GM13977 (cell line): ENCODE measurements around the gene TBXA2R.

Experiments
- DNase-seq: peaks from one replicate; pipeline ENCODE4 v3.0.0; 2012; ENCODE audit warnings: low spot score
- in situ Hi-C: fragments of 300-500 bp; cut with MboI; formaldehyde crosslinking; loops from one replicate; pipeline ENCODE4 v1.12.0; 2022; ENCODE audit warnings: low sequenced_read_pairs, low pct_unique_long_range_greater_than_20kb, mixed read lengths, inconsistent platforms; ENCODE audit not compliant: unreplicated experiment
- TF ChIP-seq, protein P1 (sequence below): IDR thresholded peaks from 2 replicates; pipeline ENCODE4 v1.5.1; 2012; ENCODE audit warnings: mild to moderate bottlenecking, control low read depth; ENCODE audit not compliant: insufficient read depth; ENCODE audit errors: extremely low read depth, missing control alignments

The TBXA2R gene

DNA sequence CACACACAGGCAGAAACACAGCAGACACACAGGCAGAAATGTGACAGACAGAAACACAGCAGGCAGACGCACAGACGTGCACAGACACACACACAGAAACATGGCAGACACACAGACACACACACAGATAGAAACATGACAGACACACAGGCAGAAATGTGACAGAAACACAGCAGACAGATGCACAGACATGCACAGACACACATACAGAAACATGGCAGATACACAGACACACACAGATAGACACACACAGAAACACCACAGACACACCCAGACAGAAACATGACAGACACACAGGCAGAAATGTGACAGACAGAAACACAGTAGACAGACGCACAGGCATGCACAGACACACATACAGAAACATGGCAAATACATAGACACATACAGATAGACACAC, 1.3 kb downstream of the TBXA2R start:
- DNase-seq, result no peak
- in situ Hi-C loops, result no loop called here
- TF ChIP-seq, protein P1, sequence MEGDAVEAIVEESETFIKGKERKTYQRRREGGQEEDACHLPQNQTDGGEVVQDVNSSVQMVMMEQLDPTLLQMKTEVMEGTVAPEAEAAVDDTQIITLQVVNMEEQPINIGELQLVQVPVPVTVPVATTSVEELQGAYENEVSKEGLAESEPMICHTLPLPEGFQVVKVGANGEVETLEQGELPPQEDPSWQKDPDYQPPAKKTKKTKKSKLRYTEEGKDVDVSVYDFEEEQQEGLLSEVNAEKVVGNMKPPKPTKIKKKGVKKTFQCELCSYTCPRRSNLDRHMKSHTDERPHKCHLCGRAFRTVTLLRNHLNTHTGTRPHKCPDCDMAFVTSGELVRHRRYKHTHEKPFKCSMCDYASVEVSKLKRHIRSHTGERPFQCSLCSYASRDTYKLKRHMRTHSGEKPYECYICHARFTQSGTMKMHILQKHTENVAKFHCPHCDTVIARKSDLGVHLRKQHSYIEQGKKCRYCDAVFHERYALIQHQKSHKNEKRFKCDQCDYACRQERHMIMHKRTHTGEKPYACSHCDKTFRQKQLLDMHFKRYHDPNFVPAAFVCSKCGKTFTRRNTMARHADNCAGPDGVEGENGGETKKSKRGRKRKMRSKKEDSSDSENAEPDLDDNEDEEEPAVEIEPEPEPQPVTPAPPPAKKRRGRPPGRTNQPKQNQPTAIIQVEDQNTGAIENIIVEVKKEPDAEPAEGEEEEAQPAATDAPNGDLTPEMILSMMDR, result no peak

DNA sequence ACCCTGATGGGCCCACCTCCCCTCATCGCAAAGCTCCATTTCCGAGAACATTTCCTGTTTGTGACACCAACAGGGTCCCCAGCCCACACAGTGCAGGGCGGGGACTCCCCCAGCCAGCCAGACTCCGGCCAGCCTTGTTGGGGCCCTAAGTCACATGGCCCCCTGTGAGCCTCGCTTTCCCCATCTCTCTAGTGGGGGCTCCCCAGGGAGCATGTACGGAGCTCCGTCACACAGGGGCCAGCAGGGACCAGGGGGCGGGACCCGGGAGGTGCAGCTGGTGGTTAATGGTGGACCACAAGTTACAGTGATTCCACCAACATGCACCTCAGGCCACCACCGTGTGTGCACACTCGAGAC, 1.7 kb downstream of the TBXA2R start:
- peak; percentile 84 for DNase-seq
- in situ Hi-C loops, result no loop called here
- TF ChIP-seq, protein P1, result no peak

DNA sequence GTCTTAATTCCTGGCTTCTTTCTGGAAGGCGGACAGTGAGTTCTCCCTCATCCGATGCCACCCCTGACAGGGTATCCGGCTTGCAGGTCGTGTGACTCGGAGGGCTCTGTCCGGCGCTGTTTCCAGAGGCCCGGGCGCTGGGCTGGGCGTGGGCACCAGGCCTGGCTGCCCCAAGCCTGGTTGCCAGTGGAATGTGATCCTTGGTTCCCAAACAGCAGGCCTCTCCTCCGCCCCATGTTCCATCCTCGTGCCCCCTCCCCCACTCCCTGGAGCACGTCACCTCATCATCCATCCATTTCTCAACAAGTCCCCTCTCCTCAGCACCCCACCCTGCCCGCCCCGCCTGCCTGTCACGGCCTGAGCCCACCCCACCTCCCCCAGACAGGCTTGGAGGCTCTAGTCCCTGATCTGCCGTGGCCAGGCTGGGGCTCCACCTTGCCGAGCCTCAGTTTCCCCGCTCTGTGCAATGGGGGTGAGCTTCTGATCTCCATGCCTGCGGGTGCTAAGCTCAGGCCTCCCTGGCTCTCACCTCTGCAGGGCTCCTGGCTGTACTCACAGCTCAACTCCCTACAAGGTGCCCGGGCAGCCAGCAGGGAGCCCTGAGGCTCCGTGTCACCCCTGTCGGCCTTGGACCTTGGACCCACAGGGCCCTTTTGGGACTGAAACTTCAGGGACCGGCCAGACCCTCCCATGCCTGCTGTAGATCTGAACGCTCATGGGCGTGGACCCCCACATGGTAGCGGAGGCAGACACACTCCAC, 2.3 kb downstream of the TBXA2R start:
- no peak for DNase-seq
- in situ Hi-C loops, result no loop called here
- TF ChIP-seq, protein P1, result no peak

DNA sequence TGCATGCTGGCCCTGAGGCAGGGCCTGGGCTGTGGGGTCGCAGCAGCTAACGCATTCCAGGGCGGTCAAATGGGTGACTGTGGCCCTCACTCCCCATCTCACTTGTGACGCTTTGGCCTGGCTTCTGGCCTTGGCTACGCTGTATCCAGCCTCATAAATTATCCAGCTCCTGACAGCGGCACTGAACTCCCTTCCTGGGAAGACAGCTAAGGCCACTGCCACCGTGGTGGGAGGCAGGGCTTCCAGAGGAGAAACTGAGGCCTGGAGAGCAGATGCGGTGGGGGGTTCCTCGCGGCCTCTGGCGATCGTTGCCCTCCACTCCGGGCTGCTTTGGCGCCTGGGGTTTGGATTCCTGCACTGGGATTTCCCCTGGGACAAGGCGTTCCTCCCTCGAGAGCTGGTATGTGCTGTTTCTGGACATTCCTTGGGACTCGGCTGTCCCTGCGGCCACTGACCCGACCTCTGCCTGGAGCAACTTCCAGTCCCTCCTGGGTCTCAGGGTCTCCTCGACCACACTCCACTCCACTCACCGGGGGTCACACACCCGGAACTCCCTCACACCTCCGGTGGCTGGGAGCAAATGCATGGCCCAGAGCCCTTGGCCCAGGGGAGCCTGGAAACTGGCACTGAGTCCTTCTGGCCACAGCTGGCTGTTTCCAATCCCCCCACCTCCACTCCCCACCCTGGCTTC, 3.4 kb downstream of the TBXA2R start:
- TF ChIP-seq, protein P1, result no peak
- in situ Hi-C loops, result no loop called here
- no peak for DNase-seq

DNA sequence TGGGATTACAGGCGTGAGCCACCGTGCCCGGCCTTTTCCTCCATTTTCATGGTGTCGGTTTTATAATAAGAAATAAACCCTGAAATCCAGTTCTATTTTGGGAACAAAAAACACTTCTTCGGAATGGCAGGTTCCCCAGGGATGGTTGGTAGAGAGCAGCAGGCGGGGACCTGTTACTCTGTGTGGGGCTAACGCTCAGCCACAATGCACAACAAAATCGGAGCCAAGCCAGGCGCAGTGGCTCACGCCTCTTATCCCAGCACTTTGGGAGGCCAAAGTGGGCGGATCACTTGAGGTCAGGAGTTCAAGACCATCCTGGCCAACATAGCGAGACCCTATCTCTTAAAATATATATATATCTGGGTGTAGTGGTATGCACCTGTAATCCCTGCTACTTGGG, 5.7 kb downstream of the TBXA2R start:
- in situ Hi-C loops, result no loop called here
- TF ChIP-seq, protein P1, result no peak
- no peak for DNase-seq

DNA sequence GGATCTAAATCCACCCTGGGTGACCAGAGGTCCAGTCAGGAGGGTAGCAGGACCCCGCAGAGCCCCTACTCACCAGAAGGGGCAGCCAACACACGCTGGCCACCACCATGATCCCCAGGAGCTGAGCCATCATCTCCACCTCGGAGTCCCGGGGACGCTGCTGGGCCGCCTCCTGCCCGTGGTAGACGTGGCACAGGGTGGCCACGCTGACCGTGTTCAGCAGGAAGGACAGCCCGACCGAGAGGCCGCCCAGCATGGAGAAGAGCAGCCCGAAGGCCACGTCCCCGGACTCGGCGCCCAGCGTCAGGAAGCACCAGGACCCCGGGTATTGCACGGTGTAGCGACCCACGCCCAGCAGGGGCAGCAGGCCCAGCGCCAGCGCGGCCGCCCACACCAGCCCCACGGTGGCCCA, 6.9 kb downstream of the TBXA2R start:
- DNase-seq, result no peak
- in situ Hi-C loops, result no loop called here
- TF ChIP-seq, protein P1, result peak; percentile 11
